Thymus (tissue), 11 donors: Measurements from ENCODE around the gene NOC2L. TPM values are rescaled to one million over a fixed set of nuclear protein-coding genes. Genes with fewer than 3 reads are reported as not detected.
A peak's percentile ranks its signal among the peaks of the same experiment; 100 is the strongest.

ENCODE experiments used
- DNase-seq, 9 donors: peaks; one replicate each; pipeline ENCODE4 v3.0.0-alpha.2; 2013; ENCODE audit warnings: low spot score in 9 of 9, low read depth in 6 of 9, missing footprints in 1 of 9
- H3K27ac ChIP-seq, 2 donors: one replicate each; pipeline ENCODE4 v1.5.1; 2013; ENCODE audit warnings: control low read depth in 1 of 2, low read depth in 1 of 2, low read length in 1 of 2, mild to moderate bottlenecking in 1 of 2, moderate library complexity in 1 of 2
- H3K27me3 ChIP-seq, 2 donors: one replicate each; pipeline ENCODE4 v1.5.1; 2013; ENCODE audit warnings: low read length in 1 of 2; ENCODE audit not compliant: control insufficient read depth in 2 of 2, insufficient read depth in 1 of 2
- H3K36me3 ChIP-seq, 2 donors: one replicate each; pipeline ENCODE4 v1.5.1; 2013; ENCODE audit warnings: low read length in 1 of 2, mild to moderate bottlenecking in 1 of 2, moderate library complexity in 1 of 2; ENCODE audit not compliant: control insufficient read depth in 2 of 2, insufficient read depth in 2 of 2
- H3K4me1 ChIP-seq, 2 donors: one replicate each; pipeline ENCODE4 v1.5.1; 2013; ENCODE audit warnings: low read length in 2 of 2; ENCODE audit not compliant: control insufficient read depth in 2 of 2, insufficient read depth in 2 of 2
- H3K4me3 ChIP-seq, 2 donors: one replicate each; pipeline ENCODE4 v1.5.1; 2013; ENCODE audit warnings: low read length in 2 of 2, control low read depth in 1 of 2, mild to moderate bottlenecking in 1 of 2
- H3K9me3 ChIP-seq, 2 donors: one replicate each; pipeline ENCODE4 v1.5.1; 2013; ENCODE audit warnings: low read length in 1 of 2, mild to moderate bottlenecking in 1 of 2; ENCODE audit not compliant: control insufficient read depth in 2 of 2, insufficient read depth in 1 of 2
- WGBS: extraction: QIAGEN DNeasy Blood & Tissue Kit; methylation state at CpG from one replicate; pipeline ENCODE4 v1.1.7; 2013; 5-methylcytosine and 5-hydroxymethylcytosine counted together
- polyA plus RNA-seq: library from polyadenylated mRNA; stranded (reverse); fragments of 200-250 nt; gene quantifications from one replicate; pipeline ENCODE4 v1.2.3, GENCODE V29; 2013
- total RNA-seq: library from RNA; stranded (reverse); fragments of 120-200 nt; gene quantifications from one replicate; pipeline ENCODE4 v1.2.4, GENCODE V29; 2013
- donor health status: healthy.

Gene NOC2L
- total and polyA plus RNA-seq, 2 donors = 45.5 to 74.3 TPM

DNA sequence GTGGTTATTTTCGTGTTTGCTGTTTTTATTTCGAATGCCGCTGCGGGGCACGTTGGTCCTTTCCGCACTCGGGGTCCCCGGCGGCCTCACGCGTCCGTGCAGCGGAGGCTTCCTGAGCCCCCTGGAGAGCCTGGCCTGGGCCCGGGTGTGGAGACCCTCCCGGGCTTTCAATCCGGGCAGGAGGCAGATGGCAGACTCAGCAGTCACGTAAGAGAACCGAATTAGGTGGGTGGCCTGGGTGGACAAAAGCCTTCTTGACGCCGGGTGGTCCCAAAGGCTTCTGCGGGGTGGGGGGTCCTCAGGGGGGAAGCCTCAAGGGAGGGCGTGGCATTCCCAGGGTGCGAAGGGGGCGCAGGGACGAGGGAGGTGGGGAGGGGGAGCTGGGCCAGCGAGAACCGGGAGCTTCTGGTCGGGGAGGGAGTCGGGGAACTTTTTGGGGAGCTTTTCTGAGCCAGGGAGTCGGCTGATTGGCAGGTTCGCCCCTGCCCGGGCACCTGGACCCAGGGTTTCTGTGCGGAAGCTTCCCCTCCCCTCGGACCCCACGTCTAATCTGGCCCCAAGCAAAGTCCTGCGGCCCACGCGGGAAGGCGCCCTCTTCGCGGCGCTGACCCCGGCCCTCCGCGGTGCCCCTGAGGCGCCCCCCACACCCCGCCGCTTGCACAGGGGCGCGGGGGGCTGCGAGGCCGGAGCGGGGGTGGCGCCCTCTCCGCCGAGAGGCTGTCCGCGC lies 42.2 kb upstream of the NOC2L start:
- peaks cover 47 to 87% of the 10 kb centered on the region in 2 donors for H3K27me3 ChIP-seq
- H3K36me3 ChIP-seq = peaks cover 0 to 4% of the 10 kb centered on the region in 2 donors
- H3K9me3 ChIP-seq = peaks cover 1 to 4% of the 10 kb centered on the region in 2 donors
- DNase-seq = no peak
- 3% methylated on average over 58 of the region's 58 CpGs for WGBS
- H3K4me1 ChIP-seq = peaks cover 35 to 61% of the 10 kb centered on the region in 2 donors
- H3K4me3 ChIP-seq = peak overlapping the region; percentile 53 to 63
- peak overlapping the region; percentile 42 to 62 for H3K27ac ChIP-seq

DNA sequence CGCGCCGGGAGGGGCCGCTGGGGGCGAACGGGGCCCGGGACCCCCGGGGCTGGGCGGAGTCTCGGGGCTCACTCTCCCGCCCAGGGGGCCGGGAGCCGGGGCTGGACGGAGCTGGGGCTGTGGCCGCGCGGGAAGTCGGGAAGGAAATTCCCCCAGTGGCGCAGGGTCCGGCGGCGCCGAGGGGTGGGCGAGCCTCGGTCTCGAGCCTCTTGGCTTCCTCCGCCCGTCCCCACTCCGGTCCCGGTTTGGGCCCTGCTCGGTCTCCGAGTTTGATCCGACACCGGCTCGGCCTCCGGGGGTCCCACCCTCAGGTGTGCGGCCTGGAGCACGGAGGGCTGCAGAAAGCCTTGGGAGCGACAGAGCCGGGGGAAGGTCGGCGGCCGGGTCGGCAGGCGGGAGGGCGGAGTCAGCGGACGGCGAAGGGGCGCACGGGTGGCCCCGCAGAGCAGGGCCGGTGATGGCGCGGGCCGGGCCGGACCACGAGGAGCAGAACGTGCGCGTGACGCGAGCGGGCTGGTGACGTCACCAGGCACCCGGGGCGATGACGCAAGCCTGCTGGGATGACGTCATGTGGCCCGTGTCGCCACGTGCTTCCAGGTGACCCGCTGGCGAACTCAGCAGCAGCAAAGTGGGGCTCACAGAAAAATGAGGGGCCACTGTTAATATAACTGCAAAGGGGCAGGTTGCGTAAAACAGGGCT lies 41.5 kb upstream of the NOC2L start:
- Histone ChIP-seq H3K9me3 (peaks cover 1 to 4% of the 10 kb centered on the region in 2 donors), H3K4me1 (peaks cover 38 to 64% of the 10 kb centered on the region in 2 donors), H3K27ac (peak overlapping the region; percentile 64 to 88), H3K36me3 (peaks cover 0 to 4% of the 10 kb centered on the region in 2 donors), H3K27me3 (peaks cover 49 to 87% of the 10 kb centered on the region in 2 donors), H3K4me3 (peak overlapping the region; percentile 53 to 63)
- WGBS = 1% methylated on average over 75 of the region's 75 CpGs
- peak in 2 of 9 donors; percentile 65 to 70 for DNase-seq

DNA sequence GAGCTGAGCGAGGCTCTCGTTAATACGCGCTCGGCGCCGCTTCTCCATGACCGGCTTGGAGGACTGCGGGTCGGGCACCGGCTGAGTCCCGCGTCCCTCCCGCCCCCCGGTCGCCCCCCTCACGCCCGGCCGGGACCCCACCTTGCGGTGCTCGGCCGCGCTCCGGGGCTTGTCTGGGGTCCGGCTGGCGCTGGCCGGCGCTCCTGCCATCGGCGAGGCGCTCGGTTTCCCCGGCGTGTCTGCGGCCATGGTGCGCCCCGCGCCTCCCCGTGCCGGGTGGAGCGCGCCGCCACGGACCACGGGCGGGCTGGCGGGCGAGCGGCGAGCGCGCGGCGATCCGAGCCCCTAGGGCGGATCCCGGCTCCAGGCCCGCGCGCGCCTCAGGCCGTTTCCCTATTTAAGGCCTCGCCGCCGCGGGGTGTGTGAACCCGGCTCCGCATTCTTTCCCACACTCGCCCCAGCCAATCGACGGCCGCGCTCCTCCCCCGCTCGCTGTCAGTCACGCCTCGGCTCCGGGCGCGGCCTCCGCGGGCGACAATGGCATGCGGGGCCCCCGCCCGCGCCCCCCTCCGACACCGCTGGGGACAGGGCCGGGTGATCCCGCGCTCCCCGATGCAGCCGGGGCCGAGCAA lies 40.8 kb upstream of the NOC2L start, which contains the start of gene HES4:
Gene HES4, minus strand, starts transcription at position 373 of the 632 bp plus-strand sequence. Its CDS starts 124 bp downstream, at position 249.
- peaks cover 32 to 58% of the 10 kb centered on the region in 2 donors for H3K4me1 ChIP-seq
- H3K27ac ChIP-seq = peak within 1 kb of the TSS; percentile 64 to 88
- DNase-seq = peak in 4 of 9 donors; percentile 66 to 87 (median 72)
- under 1% methylated on average over 95 of the region's 95 CpGs for WGBS
- H3K4me3 ChIP-seq = peak within 1 kb of the TSS; percentile 53 to 63
- peaks cover 0 to 4% of the 10 kb centered on the region in 2 donors for H3K36me3 ChIP-seq
- H3K9me3 ChIP-seq = peaks cover 1 to 4% of the 10 kb centered on the region in 2 donors
- peaks cover 44 to 87% of the 10 kb centered on the region in 2 donors for H3K27me3 ChIP-seq

DNA sequence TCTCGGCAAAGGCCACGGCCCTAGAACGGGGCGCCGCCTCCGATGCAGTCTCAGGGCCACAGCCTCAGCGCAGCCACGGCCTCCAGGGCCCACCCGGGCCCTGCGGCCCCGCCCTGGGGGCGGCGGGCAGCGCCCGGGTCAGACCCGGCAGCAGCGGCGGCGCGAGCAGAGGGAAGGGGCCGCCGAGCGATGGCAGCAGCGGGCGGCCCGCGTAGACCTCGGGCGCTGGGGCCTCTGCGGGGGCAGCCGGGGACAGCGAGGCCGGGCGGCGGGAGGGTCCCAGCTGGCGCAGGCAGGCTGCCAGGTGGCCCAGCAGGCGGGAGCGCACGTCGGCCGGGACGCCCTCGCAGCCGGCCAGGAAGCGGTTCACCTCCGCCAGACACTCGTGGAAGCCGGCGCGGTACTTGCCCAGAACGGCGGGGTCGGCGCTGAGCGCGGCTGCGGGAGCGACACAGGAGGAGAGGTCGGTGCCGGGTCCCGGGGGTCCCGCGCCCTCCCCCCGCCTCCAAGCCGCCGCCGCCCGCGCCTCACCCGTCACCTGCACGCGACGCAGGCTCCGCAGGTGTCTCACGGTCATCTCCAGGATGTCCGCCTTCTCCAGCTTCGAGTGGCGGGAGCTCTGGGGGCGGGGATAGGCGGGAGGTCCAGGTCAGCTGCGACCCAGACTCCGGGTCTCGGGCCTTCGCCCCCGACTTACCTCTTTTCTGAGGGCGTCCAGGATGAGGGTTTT lies 40.1 kb upstream of the NOC2L start:
- peak in 1 of 9 donors; percentile 44 for DNase-seq
- H3K27me3 ChIP-seq = peaks cover 41 to 83% of the 10 kb centered on the region in 2 donors
- peak overlapping the region in 1 of 2 donors; percentile 71 for H3K27ac ChIP-seq
- H3K4me1 ChIP-seq = peaks cover 32 to 51% of the 10 kb centered on the region in 2 donors
- under 1% methylated on average over 86 of the region's 86 CpGs for WGBS
- peak overlapping the region; percentile 53 to 63 for H3K4me3 ChIP-seq
- peaks cover 0 to 4% of the 10 kb centered on the region in 2 donors for H3K36me3 ChIP-seq
- peaks cover 1 to 4% of the 10 kb centered on the region in 2 donors for H3K9me3 ChIP-seq

DNA sequence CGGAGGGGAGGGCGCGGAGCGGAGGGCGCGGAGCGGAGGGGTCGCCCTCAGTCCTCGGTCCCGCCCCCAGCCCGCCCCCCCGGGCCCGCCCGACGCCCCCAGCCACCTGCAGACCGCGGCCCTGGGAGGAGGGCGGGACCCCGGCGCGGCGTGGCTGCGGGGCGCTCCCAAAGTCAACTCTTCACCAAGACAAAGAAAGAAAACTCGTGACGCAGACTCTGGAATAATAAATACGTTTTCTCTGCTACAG lies 39.6 kb upstream of the NOC2L start:
- Histone ChIP-seq H3K9me3 (peaks cover 1 to 6% of the 10 kb centered on the region in 2 donors), H3K4me3 (peak overlapping the region; percentile 37 to 63), H3K27ac (no peak overlapping the region), H3K4me1 (peaks cover 32 to 48% of the 10 kb centered on the region in 2 donors), H3K27me3 (peaks cover 38 to 78% of the 10 kb centered on the region in 2 donors), H3K36me3 (peaks cover 0 to 4% of the 10 kb centered on the region in 2 donors)
- WGBS = under 1% methylated on average over 27 of the region's 27 CpGs
- peak in 2 of 9 donors; percentile 51 to 61 for DNase-seq

DNA sequence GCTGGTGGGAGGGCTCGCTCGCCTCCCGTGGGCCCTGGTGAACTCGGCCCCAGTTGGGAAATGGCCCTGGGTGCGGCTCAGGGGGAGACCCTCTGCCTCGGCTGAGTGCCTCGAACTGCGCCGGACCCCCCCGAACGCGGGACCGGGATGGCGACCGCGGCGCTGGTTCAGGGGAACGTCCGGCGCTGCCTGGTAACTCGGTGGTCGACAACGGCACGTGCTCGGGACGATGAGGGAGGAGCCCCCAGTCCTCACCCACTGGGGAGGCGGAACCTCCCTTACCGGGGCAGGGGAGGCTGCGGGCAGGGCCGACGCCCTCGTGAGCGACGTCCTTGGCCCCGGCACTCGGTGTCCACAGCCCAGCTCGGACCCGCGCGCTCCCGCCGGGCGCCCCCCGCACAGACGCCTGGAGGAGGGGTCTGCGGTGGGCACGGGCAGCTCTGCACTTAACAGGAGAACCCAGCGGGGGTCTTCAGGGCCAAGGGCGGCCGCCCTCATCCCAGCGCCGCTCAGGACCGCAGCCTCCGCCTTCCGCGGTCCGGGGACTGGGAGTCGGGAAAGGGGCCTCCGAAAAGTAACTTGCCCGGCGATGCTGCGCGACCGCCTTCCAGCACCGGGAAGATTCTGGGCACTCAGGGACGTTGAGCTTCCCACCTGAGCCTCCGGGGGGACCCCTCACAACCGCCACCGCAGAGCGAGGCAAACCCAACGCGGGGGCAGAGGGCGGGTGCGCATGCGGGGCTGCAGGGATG lies 39.1 kb upstream of the NOC2L start:
- Histone ChIP-seq H3K27ac (no peak overlapping the region), H3K4me1 (peaks cover 32 to 45% of the 10 kb centered on the region in 2 donors), H3K4me3 (peak overlapping the region; percentile 37 to 63), H3K36me3 (peaks cover 0 to 4% of the 10 kb centered on the region in 2 donors), H3K27me3 (peaks cover 38 to 73% of the 10 kb centered on the region in 2 donors), H3K9me3 (peaks cover 4 to 11% of the 10 kb centered on the region in 2 donors)
- WGBS = 21% methylated on average over 75 of the region's 75 CpGs
- DNase-seq = no peak

DNA sequence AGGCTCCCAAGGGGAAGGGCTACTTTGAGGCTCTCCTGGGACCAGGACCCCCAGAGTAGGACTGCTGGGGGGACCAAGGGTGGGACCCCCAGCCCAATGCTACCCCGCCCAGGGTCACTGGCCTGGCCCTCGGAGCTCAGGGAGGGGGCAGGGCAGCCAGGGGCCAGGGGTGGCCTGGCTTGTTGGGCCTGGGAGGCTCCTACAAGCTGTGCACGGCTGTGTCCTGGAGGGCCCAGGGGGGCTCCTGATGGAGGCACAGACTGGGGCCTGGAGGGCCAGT lies 38.6 kb upstream of the NOC2L start:
- DNase-seq = no peak
- WGBS = 80% methylated on average over 3 of the region's 3 CpGs
- peaks cover 32 to 45% of the 10 kb centered on the region in 2 donors for H3K4me1 ChIP-seq
- H3K4me3 ChIP-seq = no peak overlapping the region
- H3K27ac ChIP-seq = no peak overlapping the region
- peaks cover 4 to 16% of the 10 kb centered on the region in 2 donors for H3K9me3 ChIP-seq
- H3K36me3 ChIP-seq = peaks cover 0 to 4% of the 10 kb centered on the region in 2 donors
- peaks cover 38 to 68% of the 10 kb centered on the region in 2 donors for H3K27me3 ChIP-seq
